Thymus (tissue), 11 donors: ENCODE measurements around the gene FBXL12. TPM values are rescaled to one million over a fixed set of nuclear protein-coding genes. Genes with fewer than 3 reads are reported as not detected.

ENCODE experiments used
- DNase-seq, 9 donors: peaks; one replicate each; pipeline ENCODE4 v3.0.0-alpha.2; 2013; ENCODE audit warnings: low spot score in 9 of 9, low read depth in 6 of 9, missing footprints in 1 of 9
- H3K27ac ChIP-seq, 2 donors: one replicate each; pipeline ENCODE4 v1.5.1; 2013; ENCODE audit warnings: control low read depth in 1 of 2, low read depth in 1 of 2, low read length in 1 of 2, mild to moderate bottlenecking in 1 of 2, moderate library complexity in 1 of 2
- H3K27me3 ChIP-seq, 2 donors: one replicate each; pipeline ENCODE4 v1.5.1; 2013; ENCODE audit warnings: low read length in 1 of 2; ENCODE audit not compliant: control insufficient read depth in 2 of 2, insufficient read depth in 1 of 2
- H3K36me3 ChIP-seq, 2 donors: one replicate each; pipeline ENCODE4 v1.5.1; 2013; ENCODE audit warnings: low read length in 1 of 2, mild to moderate bottlenecking in 1 of 2, moderate library complexity in 1 of 2; ENCODE audit not compliant: control insufficient read depth in 2 of 2, insufficient read depth in 2 of 2
- H3K4me1 ChIP-seq, 2 donors: one replicate each; pipeline ENCODE4 v1.5.1; 2013; ENCODE audit warnings: low read length in 2 of 2; ENCODE audit not compliant: control insufficient read depth in 2 of 2, insufficient read depth in 2 of 2
- H3K4me3 ChIP-seq, 2 donors: one replicate each; pipeline ENCODE4 v1.5.1; 2013; ENCODE audit warnings: low read length in 2 of 2, control low read depth in 1 of 2, mild to moderate bottlenecking in 1 of 2
- H3K9me3 ChIP-seq, 2 donors: one replicate each; pipeline ENCODE4 v1.5.1; 2013; ENCODE audit warnings: low read length in 1 of 2, mild to moderate bottlenecking in 1 of 2; ENCODE audit not compliant: control insufficient read depth in 2 of 2, insufficient read depth in 1 of 2
- WGBS: extraction: QIAGEN DNeasy Blood & Tissue Kit; methylation state at CpG from one replicate; pipeline ENCODE4 v1.1.7; 2013; 5-methylcytosine and 5-hydroxymethylcytosine counted together
- polyA plus RNA-seq: library from polyadenylated mRNA; stranded (reverse); fragments of 200-250 nt; gene quantifications from one replicate; pipeline ENCODE4 v1.2.3, GENCODE V29; 2013
- total RNA-seq: library from RNA; stranded (reverse); fragments of 120-200 nt; gene quantifications from one replicate; pipeline ENCODE4 v1.2.4, GENCODE V29; 2013
- donor health status: healthy.

The FBXL12 gene
- total and polyA plus RNA-seq, 2 donors = 28.4 to 40.1 TPM

GRCh38 chr19:9858766-9859165 is 39.9 kb upstream of the FBXL12 start:
- Histone ChIP-seq H3K27me3 (no peaks in the 10 kb centered on the region), H3K4me3 (no peak overlapping the region), H3K4me1 (peaks cover 49 to 74% of the 10 kb centered on the region in 2 donors), H3K9me3 (peaks cover 0 to 7% of the 10 kb centered on the region in 2 donors), H3K36me3 (peaks cover 12% of the 10 kb centered on the region in 2 donors), H3K27ac (peak overlapping the region; percentile 94 to 97)
- no peak for DNase-seq

GRCh38 chr19:9857920-9858746 is 39.3 kb upstream of the FBXL12 start:
- Histone ChIP-seq H3K36me3 (peaks cover 12% of the 10 kb centered on the region in 2 donors), H3K27me3 (no peaks in the 10 kb centered on the region), H3K4me1 (peaks cover 43 to 68% of the 10 kb centered on the region in 2 donors), H3K9me3 (peaks cover 0 to 7% of the 10 kb centered on the region in 2 donors), H3K4me3 (peak overlapping the region; percentile 34 to 53), H3K27ac (peak overlapping the region; percentile 94 to 97)
- DNase-seq = peak; percentile 66 to 90 (median 71)
- 44% methylated on average over 10 of the region's 10 CpGs for WGBS

- peak overlapping the region; percentile 94 to 97 for H3K27ac ChIP-seq
- peaks cover 12 to 18% of the 10 kb centered on the region in 2 donors for H3K36me3 ChIP-seq
- peaks cover 0 to 7% of the 10 kb centered on the region in 2 donors for H3K9me3 ChIP-seq
- H3K4me3 ChIP-seq = peak overlapping the region; percentile 34 to 53
- peaks cover 39 to 59% of the 10 kb centered on the region in 2 donors for H3K4me1 ChIP-seq
- H3K27me3 ChIP-seq = no peaks in the 10 kb centered on the region
- 97% methylated on average over 13 of the region's 13 CpGs for WGBS
- no peak for DNase-seq
Measured at GRCh38 chr19:9857076-9857721, 38.3 kb upstream of the FBXL12 start.

GRCh38 chr19:9856609-9857008 is 37.7 kb upstream of the FBXL12 start:
- H3K36me3 ChIP-seq = peaks cover 15 to 23% of the 10 kb centered on the region in 2 donors
- peaks cover 0 to 7% of the 10 kb centered on the region in 2 donors for H3K9me3 ChIP-seq
- 99% methylated on average over 9 of the region's 9 CpGs for WGBS
- H3K4me3 ChIP-seq = no peak overlapping the region
- peaks cover 34 to 53% of the 10 kb centered on the region in 2 donors for H3K4me1 ChIP-seq
- DNase-seq = no peak
- H3K27ac ChIP-seq = peak overlapping the region in 1 of 2 donors; percentile 3
- no peaks in the 10 kb centered on the region for H3K27me3 ChIP-seq

GRCh38 chr19:9854282-9854846 is 35.5 kb upstream of the FBXL12 start:
- Histone ChIP-seq H3K4me1 (peaks cover 23 to 30% of the 10 kb centered on the region in 2 donors), H3K4me3 (no peak overlapping the region), H3K27ac (no peak overlapping the region), H3K27me3 (no peaks in the 10 kb centered on the region), H3K9me3 (peaks cover 0 to 7% of the 10 kb centered on the region in 2 donors), H3K36me3 (peaks cover 29 to 46% of the 10 kb centered on the region in 2 donors)
- DNase-seq = no peak
- 97% methylated on average over 38 of the region's 38 CpGs for WGBS

GRCh38 chr19:9850235-9850959 is 31.5 kb upstream of the FBXL12 start:
- Histone ChIP-seq H3K36me3 (peaks cover 57 to 85% of the 10 kb centered on the region in 2 donors), H3K4me1 (peaks cover 15 to 20% of the 10 kb centered on the region in 2 donors), H3K9me3 (peaks cover 0 to 3% of the 10 kb centered on the region in 2 donors), H3K27me3 (no peaks in the 10 kb centered on the region), H3K4me3 (no peak overlapping the region), H3K27ac (no peak overlapping the region)
- WGBS = 90% methylated on average over 19 of the region's 19 CpGs
- no peak for DNase-seq

- H3K9me3 ChIP-seq = peaks cover 0 to 3% of the 10 kb centered on the region in 2 donors
- no peak overlapping the region for H3K27ac ChIP-seq
- no peaks in the 10 kb centered on the region for H3K27me3 ChIP-seq
- H3K4me1 ChIP-seq = peaks cover 15 to 20% of the 10 kb centered on the region in 2 donors
- no peak for DNase-seq
- WGBS = 88% methylated on average over 7 of the region's 7 CpGs
- H3K36me3 ChIP-seq = peaks cover 59 to 88% of the 10 kb centered on the region in 2 donors
- H3K4me3 ChIP-seq = no peak overlapping the region
Measured at GRCh38 chr19:9849791-9850190, 30.9 kb upstream of the FBXL12 start.

GRCh38 chr19:9848762-9849161 is 29.9 kb upstream of the FBXL12 start:
- peaks cover 65 to 89% of the 10 kb centered on the region in 2 donors for H3K36me3 ChIP-seq
- peaks cover 15 to 20% of the 10 kb centered on the region in 2 donors for H3K4me1 ChIP-seq
- H3K27ac ChIP-seq = peak overlapping the region in 1 of 2 donors; percentile 8
- H3K4me3 ChIP-seq = no peak overlapping the region
- H3K27me3 ChIP-seq = no peaks in the 10 kb centered on the region
- DNase-seq = no peak
- 96% methylated on average over 23 of the region's 23 CpGs for WGBS
- H3K9me3 ChIP-seq = peaks cover 0 to 2% of the 10 kb centered on the region in 2 donors
